Measurements from ENCODE around the gene UGT2B17.
"Not testable (repeated sequence)": the region's sequence is repeated elsewhere in the genome, so short reads cannot be mapped to it uniquely, and the experiment has no call there.

UGT2B17 gene

DNA sequence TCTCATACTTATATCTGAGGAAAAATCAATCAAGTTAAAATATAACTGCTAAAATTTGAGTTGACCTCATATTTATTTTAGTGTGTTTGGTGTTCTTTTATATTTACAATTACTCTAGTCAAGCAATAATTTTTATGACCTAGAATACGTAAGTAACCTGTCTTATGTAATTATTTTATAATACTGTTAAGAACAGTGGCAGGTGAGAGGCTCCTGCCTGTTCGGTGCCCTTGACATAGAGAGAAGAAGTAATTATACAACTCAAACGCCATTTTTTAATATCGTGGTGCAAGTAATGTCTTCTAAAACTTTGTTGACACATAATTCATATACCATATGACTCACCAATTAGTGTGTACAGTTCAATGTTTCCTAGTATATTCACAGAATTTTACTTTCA lies 7.6 kb downstream of the UGT2B17 start:
- not testable (repeated sequence) for DNase-seq

DNA sequence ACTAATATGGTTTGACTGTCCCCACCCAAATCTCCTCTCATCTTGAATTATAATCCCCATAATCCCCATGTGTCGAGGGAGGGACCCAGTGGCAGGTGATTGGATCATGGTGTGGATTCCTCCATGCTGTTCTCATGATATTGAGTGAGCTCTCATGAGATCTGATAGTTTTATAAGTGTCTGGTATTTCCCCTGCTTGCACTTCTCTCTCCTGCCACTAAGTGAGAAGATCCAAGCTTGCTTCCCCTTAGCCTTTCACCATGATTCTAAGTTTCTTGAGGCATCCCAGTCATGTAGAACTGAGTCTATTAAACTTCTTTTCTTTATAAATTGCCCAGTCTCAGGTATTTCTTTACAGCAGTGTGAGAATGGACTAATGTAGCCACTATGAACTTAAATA lies 9.8 kb downstream of the UGT2B17 start:
- not testable (repeated sequence) for DNase-seq

DNA sequence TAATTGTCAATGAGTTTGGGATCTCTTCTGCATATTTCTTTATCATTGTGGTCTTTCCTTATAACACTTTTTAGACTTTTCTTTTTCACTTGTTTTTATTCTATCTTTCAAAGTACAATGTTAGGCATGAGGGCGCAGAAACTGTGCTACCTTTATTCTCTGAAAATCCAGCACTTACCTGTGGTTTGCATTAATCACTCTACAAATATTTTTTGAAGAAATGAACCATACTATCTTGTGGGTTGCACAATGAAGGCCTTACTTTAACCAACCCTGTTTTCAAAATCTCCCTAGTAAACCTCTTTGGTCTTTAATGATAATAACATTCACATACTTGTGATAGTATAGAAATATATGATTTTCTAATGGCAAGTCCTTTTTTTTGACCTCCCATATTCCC lies 11.0 kb downstream of the UGT2B17 start:
- DNase-seq = not testable (repeated sequence)

- not testable (repeated sequence) for DNase-seq
These were observed 15.6 kb downstream of the UGT2B17 start for GRCh38 chr4:68560364-68561070.

GRCh38 chr4:68553830-68554229 lies 22.3 kb downstream of the UGT2B17 start:
- not testable (repeated sequence) for DNase-seq

DNA sequence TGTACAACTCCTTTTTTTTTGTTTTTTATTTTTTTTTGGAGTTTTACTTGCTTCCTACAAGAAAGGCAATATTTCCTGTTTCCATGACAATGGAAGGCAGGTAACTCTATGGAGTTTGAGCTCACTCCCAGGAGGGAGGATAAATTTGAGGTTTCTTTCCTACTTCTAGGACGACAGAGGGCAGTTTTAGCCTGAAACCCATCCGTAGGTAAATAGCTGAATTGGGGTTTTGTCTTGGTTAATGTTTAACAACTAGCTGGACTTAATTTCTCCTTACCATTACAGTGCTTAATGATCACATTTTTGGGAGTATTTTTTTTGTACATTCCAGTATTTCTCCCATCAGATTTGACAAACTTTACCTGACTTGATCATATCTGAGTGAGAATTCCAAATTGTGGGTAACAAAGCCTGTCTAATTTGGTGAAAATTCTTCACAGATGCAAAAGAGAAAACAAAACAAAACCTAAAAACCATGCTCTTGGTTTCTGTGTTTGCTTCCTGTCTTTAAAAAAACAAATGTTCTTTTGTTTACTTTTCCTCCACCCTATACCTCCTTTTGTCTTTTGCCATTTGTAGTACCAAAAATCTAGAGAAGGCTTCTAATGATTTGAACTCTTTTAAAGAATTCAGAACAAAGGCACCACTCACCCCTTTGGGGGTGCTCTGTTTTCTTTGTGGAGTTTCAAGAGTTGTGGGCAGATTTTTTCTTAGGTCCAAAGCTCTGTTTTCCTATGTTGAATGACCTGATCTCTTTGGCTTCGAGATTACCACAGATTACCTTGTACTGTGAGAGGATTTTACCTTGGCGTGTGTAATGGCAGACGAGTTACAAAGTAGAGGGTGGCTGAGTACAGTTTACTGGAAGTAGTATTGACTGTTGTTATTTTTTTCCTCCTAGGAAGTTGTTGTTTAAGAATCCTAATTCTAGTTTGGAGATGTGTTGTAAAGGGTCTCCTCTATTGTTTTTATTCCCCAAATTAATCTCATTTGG lies 23.0 kb downstream of the UGT2B17 start:
- not testable (repeated sequence) for DNase-seq

DNA sequence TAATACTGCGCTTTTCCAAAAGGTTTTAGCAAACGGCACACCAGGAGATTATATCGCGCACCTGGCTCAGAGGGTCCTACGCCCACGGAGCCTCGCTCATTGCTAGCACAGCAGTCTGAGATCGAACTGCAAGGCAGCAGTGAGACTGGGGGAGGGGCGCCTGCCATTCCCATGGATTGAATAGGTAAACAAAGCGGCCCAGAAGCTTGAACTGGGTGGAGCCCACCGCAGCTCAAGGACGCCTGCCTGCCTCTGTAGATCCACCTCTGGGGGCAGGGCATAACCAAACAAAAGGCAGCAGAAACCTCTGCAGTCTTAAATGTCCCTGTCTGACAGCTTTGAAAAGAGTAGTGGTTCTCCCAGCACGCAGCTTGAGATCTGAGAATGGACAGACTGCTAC lies 33.4 kb downstream of the UGT2B17 start:
- DNase-seq = not testable (repeated sequence)

DNA sequence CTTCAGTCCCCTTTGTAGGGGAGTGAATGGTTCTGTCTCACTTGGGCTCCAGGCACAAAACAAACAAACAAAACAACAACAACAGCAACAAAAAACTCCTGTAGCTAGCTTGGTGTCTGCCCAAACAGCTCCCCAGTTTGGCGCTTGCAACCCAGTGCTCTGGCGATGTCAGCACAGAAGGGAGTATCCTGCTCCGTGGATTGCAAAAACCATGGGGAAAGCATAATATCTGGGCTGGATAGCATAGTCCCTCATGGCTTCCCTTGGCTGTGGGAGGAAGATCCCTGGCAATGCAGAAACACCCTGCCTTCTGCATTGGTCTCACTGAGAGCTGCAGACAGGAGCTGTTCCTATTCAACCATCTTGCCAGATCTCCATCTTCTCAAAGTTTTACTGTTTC lies 39.7 kb downstream of the UGT2B17 start:
- DNase-seq = no peak

- no peak for DNase-seq
These were observed 40.1 kb downstream of the UGT2B17 start for GRCh38 chr4:68535974-68536373.

GRCh38 chr4:68522232-68522631 lies 53.9 kb downstream of the UGT2B17 start:
- not testable (repeated sequence) for DNase-seq

DNA sequence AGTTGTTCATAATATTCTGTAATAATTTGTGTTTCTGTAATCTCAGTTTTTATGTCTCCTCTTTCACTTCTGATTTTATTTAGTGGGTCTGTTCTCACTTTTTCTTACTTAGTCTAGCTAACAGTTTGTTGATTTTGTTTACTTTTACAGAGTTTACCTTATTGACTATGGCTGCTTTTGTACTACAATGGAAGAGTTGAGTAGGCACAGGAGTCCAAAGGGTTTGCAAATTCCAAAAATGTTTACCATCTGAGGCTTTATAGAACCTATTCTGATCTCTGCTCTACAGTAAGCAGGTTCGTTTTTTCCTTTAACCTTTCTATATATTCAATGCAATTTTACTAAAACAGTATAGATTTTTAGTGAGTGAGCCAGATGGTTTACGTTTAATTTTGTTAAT lies 55.1 kb downstream of the UGT2B17 start:
- DNase-seq = no peak

GRCh38 chr4:68518889-68519288 lies 57.2 kb downstream of the UGT2B17 start:
- no peak for DNase-seq

DNA sequence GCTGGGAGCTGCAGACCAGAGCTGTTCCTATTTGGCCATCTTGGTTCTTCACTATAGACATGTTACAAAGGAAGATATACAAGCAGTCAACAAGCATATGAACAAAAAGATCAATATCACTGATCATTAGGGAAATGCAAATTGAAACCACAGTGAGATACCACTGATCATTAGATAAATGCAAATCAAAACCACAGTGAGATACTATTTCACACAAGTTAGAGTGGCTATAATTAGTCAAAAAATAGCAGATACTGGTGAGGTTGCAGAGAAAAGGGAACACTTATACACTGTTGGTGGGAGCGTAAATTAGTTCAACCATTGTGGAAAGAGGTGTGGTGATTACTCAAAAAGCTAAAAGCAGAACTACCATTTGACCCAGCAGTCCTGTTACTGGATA lies 70.7 kb downstream of the UGT2B17 start:
- not testable (repeated sequence) for DNase-seq

DNA sequence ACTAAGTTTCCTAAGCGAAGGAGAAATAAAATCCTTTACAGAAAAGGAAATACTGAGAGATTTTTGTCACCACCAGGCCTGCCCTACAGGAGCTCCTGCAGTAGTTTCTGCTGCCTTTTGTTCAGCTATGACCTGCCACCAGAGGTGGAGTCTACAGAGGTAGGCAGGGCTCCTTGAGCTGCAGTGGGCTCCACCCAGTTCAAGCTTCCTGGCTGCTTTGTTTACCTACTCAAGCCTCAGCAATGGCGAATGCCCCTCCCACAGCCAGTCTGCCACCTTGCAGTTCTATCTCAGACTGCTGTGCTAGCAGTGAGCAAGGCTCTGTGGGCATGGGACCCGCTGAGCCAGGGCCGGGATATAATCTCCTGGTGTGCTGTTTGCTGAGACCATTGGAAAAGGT lies 71.3 kb downstream of the UGT2B17 start:
- DNase-seq = not testable (repeated sequence)

DNA sequence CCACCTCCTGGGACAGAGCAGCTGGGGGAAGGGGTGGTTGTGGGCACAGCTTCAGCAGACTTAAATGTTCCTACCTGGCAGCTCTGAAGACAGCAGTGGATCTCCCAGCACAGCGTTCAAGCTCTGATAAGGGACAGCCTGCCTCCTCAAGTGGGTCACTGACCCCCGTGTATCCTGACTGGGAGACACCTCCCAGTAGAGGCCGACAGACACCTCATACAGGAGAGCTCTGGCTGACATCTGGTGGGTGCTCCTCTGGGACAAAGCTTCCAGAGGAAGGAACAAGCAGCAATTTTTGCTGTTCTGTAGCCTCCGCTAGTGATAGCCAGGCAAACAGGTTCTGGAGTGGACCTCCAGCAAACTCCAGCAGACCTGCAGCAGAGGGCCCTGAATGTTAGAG lies 72.7 kb downstream of the UGT2B17 start:
- DNase-seq = not testable (repeated sequence)

GRCh38 chr4:68499021-68499420 lies 77.1 kb downstream of the UGT2B17 start:
- no peak for DNase-seq

DNA sequence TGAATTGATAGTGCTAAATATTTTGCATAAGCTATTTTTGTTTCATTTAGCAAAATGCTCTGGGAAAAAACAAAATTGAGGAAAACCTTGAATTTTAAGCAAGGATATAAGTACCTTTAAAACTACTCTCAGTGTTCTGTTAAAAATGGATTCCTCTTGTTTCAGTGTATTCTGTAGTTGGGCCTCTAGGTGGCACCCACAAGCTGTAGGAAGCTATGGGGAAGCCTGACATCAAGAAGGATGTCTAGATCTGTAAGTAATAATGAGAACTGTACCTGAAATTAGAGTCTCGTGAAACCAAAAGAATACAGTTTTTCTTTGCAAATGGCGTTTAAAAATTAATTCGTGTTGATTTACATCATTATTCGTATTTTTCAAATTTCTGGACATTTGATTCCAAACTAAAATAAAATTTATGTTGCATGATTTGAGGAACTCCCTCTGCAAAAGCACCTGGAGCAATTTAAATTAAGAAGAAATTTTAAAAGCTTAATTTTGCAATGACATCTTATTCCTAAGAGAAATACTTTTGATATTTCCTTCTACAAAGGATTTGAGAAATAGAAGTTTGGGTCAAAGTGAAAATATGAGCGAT lies 77.6 kb downstream of the UGT2B17 start:
- peak; percentile 37 for DNase-seq

DNA sequence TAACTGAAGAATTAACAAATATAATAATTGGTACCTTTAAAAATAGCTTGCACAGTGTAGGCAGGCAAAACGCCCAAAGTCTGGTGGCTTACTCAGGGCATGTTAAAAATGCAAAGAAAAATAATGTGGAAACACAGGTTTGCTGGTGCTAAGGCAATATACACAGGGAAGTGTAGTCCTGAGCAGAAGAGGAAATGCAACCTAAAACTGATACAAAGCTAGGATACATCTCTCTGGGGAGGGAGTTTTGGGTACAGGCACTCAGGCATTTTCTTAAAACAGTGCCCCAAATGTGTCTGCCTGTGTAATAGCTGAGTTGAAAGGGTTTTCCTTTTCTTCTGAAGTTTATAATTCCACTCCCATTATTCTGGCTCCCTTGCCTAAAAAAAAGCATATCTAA lies 81.4 kb downstream of the UGT2B17 start:
- DNase-seq = no peak

- no peak for DNase-seq
These were observed 85.2 kb downstream of the UGT2B17 start for GRCh38 chr4:68490826-68491457.

GRCh38 chr4:68489338-68489737 lies 86.8 kb downstream of the UGT2B17 start:
- no peak for DNase-seq
